Measurements from ENCODE around the gene ABCC1.

Gene ABCC1

GRCh38 chr16:16021646-16021987 lies 72.2 kb downstream of the ABCC1 start:
- no peak for DNase-seq

GRCh38 chr16:16021988-16022682 lies 72.7 kb downstream of the ABCC1 start:
- no peak for DNase-seq

GRCh38 chr16:16022683-16023064 lies 73.3 kb downstream of the ABCC1 start:
- no peak for DNase-seq

GRCh38 chr16:16025214-16025968 lies 76.0 kb downstream of the ABCC1 start:
- peak; percentile 55 for DNase-seq

- DNase-seq = no peak
Measured at GRCh38 chr16:16027728-16028310, 78.4 kb downstream of the ABCC1 start.

GRCh38 chr16:16028311-16028999 lies 79.0 kb downstream of the ABCC1 start:
- DNase-seq = no peak

GRCh38 chr16:16029431-16030011 lies 80.1 kb downstream of the ABCC1 start:
- no peak for DNase-seq

GRCh38 chr16:16030449-16030848 lies 81.0 kb downstream of the ABCC1 start:
- no peak for DNase-seq

- DNase-seq = no peak
Measured at GRCh38 chr16:16031401-16031800, 82.0 kb downstream of the ABCC1 start.

GRCh38 chr16:16032271-16032979 lies 83.0 kb downstream of the ABCC1 start:
- DNase-seq = no peak

- peak; percentile 34 for DNase-seq
Measured at GRCh38 chr16:16033208-16033717, 83.8 kb downstream of the ABCC1 start.

GRCh38 chr16:16036359-16036792 lies 87.0 kb downstream of the ABCC1 start:
- no peak for DNase-seq

GRCh38 chr16:16037521-16037920 lies 88.1 kb downstream of the ABCC1 start:
- DNase-seq = no peak

- DNase-seq = no peak
Measured at GRCh38 chr16:16037970-16038369, 88.6 kb downstream of the ABCC1 start.

GRCh38 chr16:16038950-16039349 lies 89.5 kb downstream of the ABCC1 start:
- no peak for DNase-seq

GRCh38 chr16:16041196-16041892 lies 91.9 kb downstream of the ABCC1 start:
- DNase-seq = peak; percentile 18

GRCh38 chr16:16042076-16042475 lies 92.7 kb downstream of the ABCC1 start:
- DNase-seq = no peak

GRCh38 chr16:16045296-16045695 lies 95.9 kb downstream of the ABCC1 start:
- no peak for DNase-seq

- DNase-seq = no peak
Measured at GRCh38 chr16:16045879-16046278, 96.5 kb downstream of the ABCC1 start.

- DNase-seq = no peak
Measured at GRCh38 chr16:16047761-16048160, 98.3 kb downstream of the ABCC1 start.

GRCh38 chr16:16048904-16049582 lies 99.6 kb downstream of the ABCC1 start:
- no peak for DNase-seq
